ENCODE results near the gene LTBP2.

DNA sequence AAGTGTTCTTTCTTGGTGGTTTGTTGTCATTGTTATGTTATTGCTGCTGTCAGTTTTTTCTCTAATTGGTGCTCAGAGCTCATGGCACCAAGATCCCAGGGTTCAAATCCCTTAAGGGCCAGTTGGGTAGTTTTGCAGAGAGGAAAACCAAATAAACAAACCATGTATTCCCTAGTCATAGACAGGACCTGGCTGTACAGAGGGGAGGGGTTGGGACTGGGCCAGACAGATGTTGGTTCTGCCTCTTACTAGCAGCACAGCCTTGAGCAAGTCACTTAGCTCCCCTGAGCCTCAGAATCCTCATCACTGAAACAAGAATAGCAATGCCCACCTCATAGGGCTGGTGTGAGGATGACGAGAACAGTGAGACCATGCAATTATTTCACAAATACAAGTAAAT is 53.4 kb downstream of the LTBP2 start:
- no peak for TF ChIP-seq GABPA (IDR thresholded peaks at IDR 0.05; ENCODE audit: low read depth)
- TF ChIP-seq, protein P1, sequence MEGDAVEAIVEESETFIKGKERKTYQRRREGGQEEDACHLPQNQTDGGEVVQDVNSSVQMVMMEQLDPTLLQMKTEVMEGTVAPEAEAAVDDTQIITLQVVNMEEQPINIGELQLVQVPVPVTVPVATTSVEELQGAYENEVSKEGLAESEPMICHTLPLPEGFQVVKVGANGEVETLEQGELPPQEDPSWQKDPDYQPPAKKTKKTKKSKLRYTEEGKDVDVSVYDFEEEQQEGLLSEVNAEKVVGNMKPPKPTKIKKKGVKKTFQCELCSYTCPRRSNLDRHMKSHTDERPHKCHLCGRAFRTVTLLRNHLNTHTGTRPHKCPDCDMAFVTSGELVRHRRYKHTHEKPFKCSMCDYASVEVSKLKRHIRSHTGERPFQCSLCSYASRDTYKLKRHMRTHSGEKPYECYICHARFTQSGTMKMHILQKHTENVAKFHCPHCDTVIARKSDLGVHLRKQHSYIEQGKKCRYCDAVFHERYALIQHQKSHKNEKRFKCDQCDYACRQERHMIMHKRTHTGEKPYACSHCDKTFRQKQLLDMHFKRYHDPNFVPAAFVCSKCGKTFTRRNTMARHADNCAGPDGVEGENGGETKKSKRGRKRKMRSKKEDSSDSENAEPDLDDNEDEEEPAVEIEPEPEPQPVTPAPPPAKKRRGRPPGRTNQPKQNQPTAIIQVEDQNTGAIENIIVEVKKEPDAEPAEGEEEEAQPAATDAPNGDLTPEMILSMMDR (IDR thresholded peaks at IDR 0.05; ENCODE audit: insufficient read depth, low read length), result no peak
- TF ChIP-seq, protein P2, sequence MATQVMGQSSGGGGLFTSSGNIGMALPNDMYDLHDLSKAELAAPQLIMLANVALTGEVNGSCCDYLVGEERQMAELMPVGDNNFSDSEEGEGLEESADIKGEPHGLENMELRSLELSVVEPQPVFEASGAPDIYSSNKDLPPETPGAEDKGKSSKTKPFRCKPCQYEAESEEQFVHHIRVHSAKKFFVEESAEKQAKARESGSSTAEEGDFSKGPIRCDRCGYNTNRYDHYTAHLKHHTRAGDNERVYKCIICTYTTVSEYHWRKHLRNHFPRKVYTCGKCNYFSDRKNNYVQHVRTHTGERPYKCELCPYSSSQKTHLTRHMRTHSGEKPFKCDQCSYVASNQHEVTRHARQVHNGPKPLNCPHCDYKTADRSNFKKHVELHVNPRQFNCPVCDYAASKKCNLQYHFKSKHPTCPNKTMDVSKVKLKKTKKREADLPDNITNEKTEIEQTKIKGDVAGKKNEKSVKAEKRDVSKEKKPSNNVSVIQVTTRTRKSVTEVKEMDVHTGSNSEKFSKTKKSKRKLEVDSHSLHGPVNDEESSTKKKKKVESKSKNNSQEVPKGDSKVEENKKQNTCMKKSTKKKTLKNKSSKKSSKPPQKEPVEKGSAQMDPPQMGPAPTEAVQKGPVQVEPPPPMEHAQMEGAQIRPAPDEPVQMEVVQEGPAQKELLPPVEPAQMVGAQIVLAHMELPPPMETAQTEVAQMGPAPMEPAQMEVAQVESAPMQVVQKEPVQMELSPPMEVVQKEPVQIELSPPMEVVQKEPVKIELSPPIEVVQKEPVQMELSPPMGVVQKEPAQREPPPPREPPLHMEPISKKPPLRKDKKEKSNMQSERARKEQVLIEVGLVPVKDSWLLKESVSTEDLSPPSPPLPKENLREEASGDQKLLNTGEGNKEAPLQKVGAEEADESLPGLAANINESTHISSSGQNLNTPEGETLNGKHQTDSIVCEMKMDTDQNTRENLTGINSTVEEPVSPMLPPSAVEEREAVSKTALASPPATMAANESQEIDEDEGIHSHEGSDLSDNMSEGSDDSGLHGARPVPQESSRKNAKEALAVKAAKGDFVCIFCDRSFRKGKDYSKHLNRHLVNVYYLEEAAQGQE (IDR thresholded peaks at IDR 0.05; ENCODE audit: insufficient replicate concordance, low read depth), result no peak
- no peak for TF ChIP-seq POLR2AphosphoS5 (IDR thresholded peaks at IDR 0.05; ENCODE audit: low read depth)
- no peak for TF ChIP-seq SPI1 (IDR thresholded peaks at IDR 0.05; ENCODE audit: borderline replicate concordance, low read depth)
